ENCODE results near the gene PCCA. TPM values are rescaled to one million over a fixed set of nuclear protein-coding genes. Genes with fewer than 3 reads are reported as not detected.
"Not testable (repeated sequence)": the region's sequence is repeated elsewhere in the genome, so short reads cannot be mapped to it uniquely, and the experiment has no call there.

The PCCA gene
- total RNA-seq, 1 donor from 2014 or later = 7.7 TPM

- intact Hi-C loops (cut with micrococcal nuclease) = no loop called here
These were observed 211.8 kb downstream of the PCCA start for GRCh38 chr13:100300708-100301107.

GRCh38 chr13:100301418-100301817 lies 212.5 kb downstream of the PCCA start:
- intact Hi-C loops (cut with micrococcal nuclease) = no loop called here

GRCh38 chr13:100302391-100302790 lies 213.5 kb downstream of the PCCA start:
- intact Hi-C loops (cut with micrococcal nuclease) = no loop called here

- intact Hi-C loops (cut with micrococcal nuclease) = no loop called here
These were observed 215.3 kb downstream of the PCCA start for GRCh38 chr13:100304229-100304628.

GRCh38 chr13:100305398-100305797 lies 216.5 kb downstream of the PCCA start:
- intact Hi-C loops (cut with micrococcal nuclease) = no loop called here

DNA sequence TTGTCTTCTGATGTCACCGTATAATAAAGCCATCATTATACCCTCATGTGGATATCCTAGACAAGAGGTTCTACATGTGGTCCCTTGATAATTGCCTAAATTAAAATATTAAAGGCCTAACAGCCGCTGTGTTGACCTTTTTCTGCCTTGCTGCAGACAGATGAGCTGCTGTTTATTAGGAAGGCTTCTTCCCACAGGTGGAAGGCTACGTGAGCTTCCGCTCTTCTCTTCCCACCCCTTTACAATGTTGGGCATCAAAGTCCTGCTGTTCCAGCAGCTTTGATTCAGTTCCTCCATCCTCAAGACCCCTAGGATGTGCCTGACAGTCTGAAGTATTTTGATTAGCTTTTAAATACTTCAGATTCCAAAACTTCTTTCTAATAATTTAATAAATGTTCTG lies 217.1 kb downstream of the PCCA start:
- intact Hi-C loops (cut with micrococcal nuclease) = no loop called here

GRCh38 chr13:100306434-100306999 lies 217.6 kb downstream of the PCCA start:
- intact Hi-C loops (cut with micrococcal nuclease) = no loop called here

GRCh38 chr13:100314132-100314910 lies 225.4 kb downstream of the PCCA start:
- intact Hi-C loops (cut with micrococcal nuclease) = no loop called here

DNA sequence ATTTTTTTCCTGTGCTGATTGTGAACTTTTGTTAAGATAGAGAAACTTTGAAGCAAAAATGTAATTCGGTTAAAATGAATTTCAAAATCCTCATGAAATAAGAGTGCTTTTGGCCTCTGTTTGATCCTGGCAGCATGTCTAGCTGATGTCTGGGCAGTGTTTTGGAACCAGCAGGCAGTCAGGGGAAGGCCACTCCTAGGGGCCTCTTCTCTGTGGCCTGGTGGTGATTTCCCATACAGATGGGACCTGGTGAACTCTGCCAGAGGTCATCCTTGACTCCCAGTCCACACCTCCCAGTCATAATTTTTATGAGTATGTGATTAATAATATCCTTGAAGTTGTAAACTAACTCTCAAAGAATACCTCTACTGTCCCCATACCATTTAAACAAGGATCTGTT lies 226.6 kb downstream of the PCCA start:
- intact Hi-C loops (cut with micrococcal nuclease) = no loop called here

GRCh38 chr13:100318473-100318872 lies 229.6 kb downstream of the PCCA start:
- intact Hi-C loops (cut with micrococcal nuclease) = not testable (repeated sequence)

- intact Hi-C loops (cut with micrococcal nuclease) = no loop called here
These were observed 235.0 kb downstream of the PCCA start for GRCh38 chr13:100323937-100324336.

GRCh38 chr13:100330662-100331061 lies 241.8 kb downstream of the PCCA start:
- intact Hi-C loops (cut with micrococcal nuclease) = no loop called here

DNA sequence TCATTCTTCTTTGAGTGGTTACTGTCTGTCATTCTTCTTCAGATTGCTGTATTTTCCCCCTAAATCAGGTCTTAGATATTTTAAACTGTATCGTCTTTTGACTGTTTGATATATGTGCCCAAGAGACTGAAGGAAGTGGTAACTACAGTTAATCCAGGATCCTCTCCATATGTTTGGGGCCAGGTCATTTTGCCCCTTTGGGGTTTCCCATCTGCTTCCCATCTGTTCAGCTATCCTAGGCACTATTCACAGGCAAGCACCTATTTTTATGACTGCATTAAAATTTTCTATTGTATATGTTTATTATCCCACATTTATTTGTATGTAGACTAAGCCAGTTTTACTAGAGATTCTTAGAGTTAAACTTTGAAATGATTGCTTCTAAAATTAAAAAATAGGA lies 244.2 kb downstream of the PCCA start:
- intact Hi-C loops (cut with micrococcal nuclease) = no loop called here

DNA sequence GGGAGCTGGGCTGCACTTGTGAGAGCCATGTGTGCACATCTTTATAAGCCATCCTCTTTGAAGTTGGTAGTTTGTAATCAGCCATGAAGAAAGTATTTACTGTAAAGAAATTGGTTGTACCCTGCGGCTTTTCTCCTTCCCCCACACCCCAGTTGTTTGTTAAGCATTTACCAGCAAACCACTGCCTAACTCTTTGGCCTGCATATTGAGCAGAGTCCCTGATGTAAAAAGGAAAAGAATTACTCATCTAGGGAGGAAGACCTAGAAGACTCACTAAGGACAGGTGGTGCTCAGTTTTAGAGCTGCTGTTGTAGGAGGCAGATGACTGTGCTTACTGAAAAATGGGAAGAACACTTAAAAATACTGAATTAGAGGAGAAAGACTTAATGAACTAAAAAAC lies 245.3 kb downstream of the PCCA start:
- intact Hi-C loops (cut with micrococcal nuclease) = no loop called here

DNA sequence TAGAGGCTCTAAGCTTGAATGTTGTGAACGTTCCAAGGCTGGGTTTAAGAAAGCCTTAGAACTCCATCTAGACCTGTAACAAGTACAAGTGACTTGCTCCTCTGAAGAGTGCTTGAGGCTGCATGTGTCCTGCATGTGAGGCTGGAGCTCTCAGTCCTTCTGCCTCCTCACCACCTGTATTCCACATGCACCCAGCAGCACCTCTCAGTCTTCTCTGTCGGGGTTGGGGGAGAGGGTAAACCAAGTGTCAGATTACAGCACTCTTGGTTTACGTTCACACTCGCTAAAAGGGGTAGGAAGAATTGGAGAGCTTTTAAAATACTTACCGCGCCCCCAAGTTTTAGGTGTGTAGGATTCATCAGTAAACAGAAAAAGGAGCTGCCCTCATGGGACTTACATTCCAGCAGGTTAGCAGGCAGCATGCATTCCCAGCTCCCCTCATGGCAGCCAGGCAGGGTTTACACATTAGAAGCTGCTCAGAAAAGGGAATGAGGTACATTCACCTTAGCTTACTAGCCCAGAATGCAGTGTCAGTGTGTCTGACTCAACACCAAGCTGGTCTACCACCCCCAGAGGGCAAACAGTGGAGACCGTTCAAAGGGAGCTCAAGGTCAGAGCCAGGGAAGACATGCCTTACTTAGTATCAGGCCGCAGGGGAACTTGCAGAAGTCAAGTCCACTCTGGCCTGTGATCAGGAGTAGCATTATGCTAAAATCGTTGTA lies 248.1 kb downstream of the PCCA start:
- intact Hi-C loops (cut with micrococcal nuclease) = no loop called here

DNA sequence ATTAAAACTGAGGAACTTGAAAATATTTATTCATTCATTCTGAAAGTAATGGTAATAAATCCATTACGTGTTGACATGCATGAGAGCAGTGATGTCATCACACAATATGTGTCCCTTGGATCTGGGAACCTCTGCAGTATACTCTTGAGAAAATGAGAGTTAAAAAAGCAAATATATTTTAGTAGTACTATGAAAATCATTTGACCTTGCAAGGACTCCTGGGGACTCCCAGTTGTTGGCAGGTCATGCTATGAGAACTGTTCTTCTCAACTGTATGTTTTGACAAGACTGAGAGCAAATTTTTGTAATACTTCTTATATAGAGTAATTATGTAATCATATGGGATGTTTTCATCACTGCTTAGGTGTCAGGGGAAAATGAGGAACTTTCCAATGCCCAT lies 249.4 kb downstream of the PCCA start:
- intact Hi-C loops (cut with micrococcal nuclease) = no loop called here

GRCh38 chr13:100339411-100339940 lies 250.6 kb downstream of the PCCA start:
- intact Hi-C loops (cut with micrococcal nuclease) = no loop called here

DNA sequence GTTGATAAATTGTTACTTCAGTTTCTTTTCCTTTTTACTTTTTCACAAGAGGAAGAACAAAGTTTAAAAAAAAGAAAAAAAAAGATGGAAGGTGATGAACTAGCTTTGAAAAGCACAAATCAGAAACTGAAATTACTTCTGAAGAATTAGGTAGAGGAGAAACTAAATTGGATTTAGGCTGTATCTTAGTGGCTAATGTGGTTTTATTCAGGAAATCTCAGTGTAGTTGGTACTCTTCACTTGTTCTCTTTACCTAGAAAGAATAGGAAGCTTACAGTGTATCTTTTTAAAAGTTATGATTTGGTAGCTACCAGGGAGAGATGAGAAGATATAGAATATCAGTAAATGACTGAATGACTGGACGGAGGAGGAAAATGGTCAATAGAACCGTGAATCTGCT lies 252.0 kb downstream of the PCCA start:
- intact Hi-C loops (cut with micrococcal nuclease) = no loop called here

DNA sequence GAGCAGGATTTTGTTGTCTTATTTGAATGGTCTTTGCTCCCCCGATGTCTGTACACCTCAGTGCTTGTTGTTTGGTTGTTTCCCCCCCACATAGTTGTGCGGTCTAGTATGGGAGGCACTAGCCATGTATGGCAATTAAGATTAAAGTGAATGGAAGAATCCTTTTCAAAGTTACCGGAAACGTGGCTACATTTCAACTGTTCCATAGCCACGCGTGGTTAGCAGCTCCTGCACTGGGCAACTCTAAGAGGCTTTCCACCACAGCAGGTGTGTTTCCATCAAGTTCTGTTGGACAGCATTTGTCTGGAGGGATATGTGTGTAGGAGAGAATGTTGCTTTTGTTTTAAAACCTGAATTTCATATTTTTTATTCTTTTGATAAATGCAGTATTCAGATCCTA lies 252.4 kb downstream of the PCCA start:
- intact Hi-C loops (cut with micrococcal nuclease) = no loop called here

DNA sequence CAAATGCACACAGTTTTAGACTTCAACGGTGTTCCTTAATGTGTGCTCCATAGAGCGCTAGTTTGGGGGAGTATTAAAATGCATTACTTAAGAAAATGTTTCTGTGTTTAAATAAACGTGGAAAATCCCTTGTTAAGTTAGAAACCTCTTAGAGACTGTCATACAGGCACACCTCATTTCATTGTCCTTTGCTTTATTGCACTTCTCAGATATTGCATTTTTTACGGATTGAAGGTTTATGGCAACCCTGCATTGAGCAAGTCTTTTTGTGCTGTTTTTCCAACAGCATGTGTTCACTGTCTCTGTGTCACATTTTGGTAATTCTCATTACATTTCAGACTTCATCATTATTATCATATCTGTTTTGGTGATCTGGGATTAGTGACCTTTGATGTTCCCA lies 255.7 kb downstream of the PCCA start:
- intact Hi-C loops (cut with micrococcal nuclease) = no loop called here

GRCh38 chr13:100347968-100348367 lies 259.1 kb downstream of the PCCA start:
- intact Hi-C loops (cut with micrococcal nuclease) = no loop called here

DNA sequence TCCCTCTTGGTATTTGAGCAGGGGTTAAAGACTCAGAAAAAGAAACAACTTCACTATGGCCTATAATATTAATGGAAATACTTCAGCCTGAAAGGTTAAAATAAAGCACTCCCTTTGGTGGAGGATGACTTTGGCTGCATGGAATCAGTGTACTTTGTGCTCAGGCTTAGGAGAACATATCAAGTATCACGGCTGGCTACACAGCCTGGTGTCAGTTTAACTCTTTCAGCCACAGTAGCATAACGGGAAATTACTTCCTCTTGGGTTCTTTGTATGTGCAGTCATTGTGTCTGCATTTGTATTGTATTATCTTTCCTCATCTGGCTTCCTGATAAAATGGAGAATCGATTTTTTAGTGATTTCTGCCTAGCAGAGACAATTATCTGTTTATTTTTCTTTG lies 260.7 kb downstream of the PCCA start:
- intact Hi-C loops (cut with micrococcal nuclease) = no loop called here

Measured in T-helper 2 cell treated with Interferon-gamma antibody and Interleukin-4, amounts not matched to agents 100 ng/mL and 5 ng/mL, for 36 hours (primary cell).